Measurements from ENCODE around the gene HIPK2. TPM values are rescaled to one million over a fixed set of nuclear protein-coding genes. Genes with fewer than 3 reads are reported as not detected.
A peak's percentile ranks its signal among the peaks of the same experiment; 100 is the strongest.

The HIPK2 gene
- total RNA-seq, 2 donors from 2014 or later: 28.7 to 35.4 TPM

DNA sequence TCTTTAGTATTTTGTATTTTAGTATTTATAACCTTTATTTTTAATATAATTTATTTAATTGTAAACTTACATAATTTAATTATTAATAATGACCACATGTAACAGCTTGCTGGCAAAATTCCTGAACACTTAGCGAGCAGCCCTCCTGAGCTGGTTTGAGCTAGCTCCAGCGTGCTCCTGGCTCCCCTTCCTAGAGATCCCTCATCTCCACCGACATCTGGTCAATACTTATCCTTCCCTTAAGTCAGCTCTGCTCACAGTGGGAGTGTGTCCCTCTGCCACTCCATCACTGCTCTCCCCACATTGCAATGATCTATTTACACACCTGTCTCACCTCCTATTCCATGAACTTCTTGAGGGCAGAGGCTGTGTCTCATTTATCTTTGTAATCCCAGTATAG is 30.6 kb upstream of the HIPK2 start:
- Mint-ChIP-seq H3K4me3 (no peak overlapping the region), H3K27ac (no peak overlapping the region), H3K9me3 (peaks cover 2 to 5% of the 10 kb centered on the region in 2 donors), H3K36me3 (ENCODE audit: insufficient read depth in 2 of 2) (peaks cover 5 to 8% of the 10 kb centered on the region in 2 donors), H3K27me3 (ENCODE audit: low read depth) (no peaks in the 10 kb centered on the region), H3K4me1 (ENCODE audit: low read depth) (peaks cover 11% of the 10 kb centered on the region)
- no peak for ATAC-seq (replicated peaks in 1 of 2)
- no peak for DNase-seq

DNA sequence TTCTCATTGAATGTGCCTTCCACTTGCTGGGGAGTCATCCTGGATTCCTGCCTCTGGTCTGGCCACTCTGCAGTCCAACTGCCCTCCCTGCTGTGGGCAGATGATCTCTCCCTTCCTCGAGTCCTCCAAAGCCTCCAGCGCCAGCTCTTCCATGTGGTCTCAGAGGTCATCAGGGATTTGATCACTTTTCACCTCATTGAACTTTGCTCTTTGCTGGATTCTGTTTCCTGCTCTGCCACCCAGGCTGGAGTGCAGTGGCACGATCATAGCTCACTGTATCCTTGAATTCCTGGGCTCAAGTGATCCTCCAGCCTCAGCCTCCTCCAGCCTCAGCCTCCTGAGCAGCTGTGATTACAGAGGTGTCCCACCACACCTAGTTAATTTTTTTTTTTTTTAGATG is 29.2 kb upstream of the HIPK2 start:
- Mint-ChIP-seq H3K27ac (no peak overlapping the region), H3K4me1 (ENCODE audit: low read depth) (peaks cover 11% of the 10 kb centered on the region), H3K4me3 (no peak overlapping the region), H3K36me3 (ENCODE audit: insufficient read depth in 2 of 2) (peaks cover 12 to 17% of the 10 kb centered on the region in 2 donors), H3K27me3 (ENCODE audit: low read depth) (no peaks in the 10 kb centered on the region), H3K9me3 (peaks cover 4 to 14% of the 10 kb centered on the region in 2 donors)
- ATAC-seq (replicated peaks in 1 of 2): no peak
- no peak for DNase-seq

DNA sequence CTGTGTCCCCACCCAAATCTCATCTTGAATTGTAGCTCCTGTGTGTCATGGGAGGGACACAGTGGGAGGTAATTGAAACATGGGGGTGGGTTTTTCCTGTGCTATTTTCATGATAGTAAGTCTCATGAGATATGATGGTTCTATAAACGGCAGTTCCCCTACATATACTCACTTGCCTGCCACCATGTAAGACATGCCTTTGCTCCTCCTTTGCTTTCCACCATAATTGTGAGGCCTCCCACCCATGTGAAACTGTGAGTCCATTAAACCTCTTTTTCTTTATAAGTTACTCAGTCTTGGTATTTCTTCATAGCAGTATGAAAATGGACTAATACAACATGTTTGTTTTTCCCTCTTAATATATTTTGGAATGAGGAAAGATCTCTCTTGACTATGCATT is 26.8 kb upstream of the HIPK2 start:
- ATAC-seq (replicated peaks in 1 of 2): no peak
- peaks cover 7% of the 10 kb centered on the region for H3K27me3 Mint-ChIP-seq (ENCODE audit: low read depth)
- peaks cover 4 to 14% of the 10 kb centered on the region in 2 donors for H3K9me3 Mint-ChIP-seq
- H3K27ac Mint-ChIP-seq: no peak overlapping the region
- no peak for DNase-seq
- H3K36me3 Mint-ChIP-seq (ENCODE audit: insufficient read depth in 2 of 2): peaks cover 12 to 17% of the 10 kb centered on the region in 2 donors
- H3K4me3 Mint-ChIP-seq: no peak overlapping the region
- no peaks in the 10 kb centered on the region for H3K4me1 Mint-ChIP-seq (ENCODE audit: low read depth)

DNA sequence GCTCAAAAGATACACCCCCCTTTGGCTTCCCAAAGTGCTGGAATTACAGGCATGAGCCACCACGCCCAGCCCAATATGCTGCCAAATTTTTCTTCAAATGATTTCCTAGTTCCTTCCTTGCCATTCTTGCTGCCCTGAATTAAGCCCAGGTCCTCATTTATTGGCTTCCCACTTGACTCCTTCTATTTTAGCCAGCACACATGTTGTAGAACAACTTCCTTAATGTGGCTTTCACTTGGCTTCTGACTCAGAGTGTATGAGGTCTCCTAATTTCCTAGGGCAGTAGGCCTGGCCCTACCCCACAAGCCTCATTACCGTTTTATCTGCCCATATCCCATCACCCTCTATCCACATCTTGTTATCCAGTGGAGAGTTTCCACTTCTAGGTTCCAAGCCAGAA is 21.8 kb upstream of the HIPK2 start:
- no peak for ATAC-seq (replicated peaks in 1 of 2)
- peaks cover 13% of the 10 kb centered on the region for H3K4me1 Mint-ChIP-seq (ENCODE audit: low read depth)

DNA sequence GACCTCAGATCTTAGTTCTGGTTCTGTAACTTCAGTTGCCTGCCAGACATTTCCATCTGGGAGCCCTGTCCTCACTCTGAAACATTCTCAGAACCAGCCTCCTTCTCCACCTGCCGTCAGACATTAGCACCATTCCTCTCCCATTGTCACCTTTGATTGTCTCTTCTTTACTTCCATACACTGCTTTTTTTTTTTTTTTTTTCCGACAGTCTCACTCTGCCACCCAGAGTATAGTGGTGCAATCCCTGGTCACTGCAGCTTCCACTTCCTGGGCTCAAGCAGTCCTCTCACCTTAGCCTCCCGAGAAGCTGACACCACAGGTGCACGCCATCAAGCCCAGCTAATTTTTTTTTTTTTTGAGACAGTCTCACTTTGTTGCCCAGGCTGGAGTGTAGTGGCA is 21.1 kb upstream of the HIPK2 start:
- H3K36me3 Mint-ChIP-seq (ENCODE audit: insufficient read depth in 2 of 2): peaks cover 10 to 12% of the 10 kb centered on the region in 2 donors
- H3K9me3 Mint-ChIP-seq: peaks cover 5 to 12% of the 10 kb centered on the region in 2 donors
- peaks cover 9% of the 10 kb centered on the region for H3K27me3 Mint-ChIP-seq (ENCODE audit: low read depth)
- H3K4me1 Mint-ChIP-seq (ENCODE audit: low read depth): peaks cover 13% of the 10 kb centered on the region
- ATAC-seq (replicated peaks in 1 of 2): no peak
- no peak overlapping the region for H3K27ac Mint-ChIP-seq
- H3K4me3 Mint-ChIP-seq: no peak overlapping the region
- no peak for DNase-seq

More for the DNA sequence above, 21.8 kb upstream of the HIPK2 start:
- Mint-ChIP-seq H3K27ac (no peak overlapping the region), H3K9me3 (peaks cover 6 to 14% of the 10 kb centered on the region in 2 donors), H3K36me3 (ENCODE audit: insufficient read depth in 2 of 2) (peaks cover 13 to 17% of the 10 kb centered on the region in 2 donors), H3K4me3 (no peak overlapping the region), H3K27me3 (ENCODE audit: low read depth) (peaks cover 9% of the 10 kb centered on the region)
- DNase-seq: no peak

DNA sequence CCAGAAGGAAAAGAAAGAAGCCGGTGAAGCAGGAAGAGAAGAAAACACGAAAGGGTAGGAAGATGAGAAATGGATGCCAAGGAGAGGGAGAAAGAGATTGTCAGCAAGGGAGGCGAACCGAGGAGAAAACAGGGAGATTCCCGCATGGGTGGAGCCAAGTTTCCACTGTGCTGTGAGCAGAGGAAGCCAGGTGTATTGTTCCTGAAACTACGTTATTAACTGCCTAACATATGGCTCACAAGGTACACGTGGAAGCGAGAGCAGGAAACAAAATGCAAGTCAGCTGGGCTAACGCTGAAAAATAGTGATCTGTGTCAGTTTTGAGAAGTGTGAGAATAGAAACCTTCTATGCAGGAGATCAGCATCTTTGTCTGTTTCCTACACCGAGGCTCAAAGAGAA is 20.4 kb upstream of the HIPK2 start:
- peaks cover 9% of the 10 kb centered on the region for H3K27me3 Mint-ChIP-seq (ENCODE audit: low read depth)
- ATAC-seq (replicated peaks in 1 of 2) (no peak), DNase-seq (no peak)
- peaks cover 13% of the 10 kb centered on the region for H3K4me1 Mint-ChIP-seq (ENCODE audit: low read depth)
- H3K36me3 Mint-ChIP-seq (ENCODE audit: insufficient read depth in 2 of 2): peaks cover 10 to 12% of the 10 kb centered on the region in 2 donors
- H3K9me3 Mint-ChIP-seq: peaks cover 5 to 11% of the 10 kb centered on the region in 2 donors
- H3K4me3 Mint-ChIP-seq: peak overlapping the region in 1 of 2 donors; percentile 4
- no peak overlapping the region for H3K27ac Mint-ChIP-seq

DNA sequence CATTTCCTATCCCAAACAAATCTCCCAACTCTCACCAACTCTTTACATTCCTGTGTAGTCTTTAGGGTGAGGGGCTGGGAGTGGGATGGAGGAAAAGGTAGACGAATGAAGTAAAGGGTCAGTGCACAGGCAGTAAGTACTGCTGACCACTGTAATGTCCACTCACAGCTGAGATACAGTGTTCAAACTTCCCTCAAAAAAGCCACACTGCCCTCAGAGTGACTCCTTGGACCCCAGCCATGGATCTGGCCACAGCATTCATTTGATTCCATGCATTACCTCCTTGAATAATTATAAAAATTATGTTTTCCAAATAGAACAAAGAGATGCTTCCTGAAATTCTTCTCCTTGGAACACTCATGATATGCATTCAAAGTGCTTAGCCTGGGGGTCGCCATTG is 19.8 kb upstream of the HIPK2 start:
- Mint-ChIP-seq H3K4me3 (no peak overlapping the region), H3K36me3 (ENCODE audit: insufficient read depth in 2 of 2) (peaks cover 5% of the 10 kb centered on the region in 2 donors), H3K27ac (no peak overlapping the region), H3K27me3 (ENCODE audit: low read depth) (peaks cover 9% of the 10 kb centered on the region), H3K9me3 (peaks cover 2 to 5% of the 10 kb centered on the region in 2 donors), H3K4me1 (ENCODE audit: low read depth) (peaks cover 13% of the 10 kb centered on the region)
- no peak for DNase-seq
- no peak for ATAC-seq (replicated peaks in 1 of 2)

DNA sequence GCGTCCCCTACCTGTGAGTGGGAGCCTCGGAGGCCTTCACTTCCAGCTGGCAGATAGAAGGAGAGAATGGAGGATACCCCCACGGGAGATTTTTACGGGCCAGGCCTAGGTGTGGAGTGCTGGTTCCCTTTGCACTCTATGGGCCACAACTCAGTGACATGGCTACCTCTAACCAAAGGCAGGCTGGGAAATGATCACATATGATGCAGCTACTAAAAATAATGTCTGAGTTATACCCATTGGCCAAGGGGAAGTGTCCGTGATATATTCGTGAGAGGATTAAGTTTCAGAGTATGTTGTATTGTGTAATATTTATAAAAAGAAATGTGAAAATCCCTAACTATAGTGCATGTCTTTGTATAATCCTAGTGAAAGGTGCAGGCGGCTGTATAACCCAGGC is 13.5 kb upstream of the HIPK2 start:
- Mint-ChIP-seq H3K4me3 (no peak overlapping the region), H3K4me1 (ENCODE audit: low read depth) (no peaks in the 10 kb centered on the region), H3K9me3 (peaks cover 2 to 3% of the 10 kb centered on the region in 2 donors), H3K27ac (no peak overlapping the region), H3K36me3 (ENCODE audit: insufficient read depth in 2 of 2) (peaks cover 3% of the 10 kb centered on the region in 2 donors), H3K27me3 (ENCODE audit: low read depth) (no peaks in the 10 kb centered on the region)
- ATAC-seq (replicated peaks in 1 of 2) (no peak), DNase-seq (no peak)

DNA sequence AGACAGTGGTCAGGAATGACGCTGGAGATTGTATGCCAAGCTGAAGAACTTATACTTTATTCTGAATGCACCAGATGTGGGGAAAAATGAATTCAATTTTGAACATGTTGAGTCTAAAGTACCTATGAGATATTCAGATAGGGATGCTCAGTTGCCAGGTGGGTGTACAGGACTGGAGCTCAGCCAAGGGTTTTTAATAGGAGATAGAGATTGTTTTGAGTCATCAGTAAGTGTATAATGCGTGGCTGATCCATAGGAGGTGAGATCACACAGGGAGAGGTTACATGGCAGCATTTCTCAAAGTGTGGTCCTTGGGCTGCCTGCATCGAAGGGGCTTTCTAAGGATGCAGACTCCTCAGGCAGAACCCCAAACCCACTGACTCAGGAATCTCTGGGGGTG is 6.8 kb upstream of the HIPK2 start:
- ATAC-seq (replicated peaks in 1 of 2): no peak
- no peaks in the 10 kb centered on the region for H3K9me3 Mint-ChIP-seq
- no peaks in the 10 kb centered on the region for H3K4me1 Mint-ChIP-seq (ENCODE audit: low read depth)
- no peak overlapping the region for H3K4me3 Mint-ChIP-seq
- peaks cover 14% of the 10 kb centered on the region for H3K27me3 Mint-ChIP-seq (ENCODE audit: low read depth)
- DNase-seq: no peak
- H3K27ac Mint-ChIP-seq: no peak overlapping the region
- H3K36me3 Mint-ChIP-seq (ENCODE audit: insufficient read depth in 2 of 2): no peaks in the 10 kb centered on the region

DNA sequence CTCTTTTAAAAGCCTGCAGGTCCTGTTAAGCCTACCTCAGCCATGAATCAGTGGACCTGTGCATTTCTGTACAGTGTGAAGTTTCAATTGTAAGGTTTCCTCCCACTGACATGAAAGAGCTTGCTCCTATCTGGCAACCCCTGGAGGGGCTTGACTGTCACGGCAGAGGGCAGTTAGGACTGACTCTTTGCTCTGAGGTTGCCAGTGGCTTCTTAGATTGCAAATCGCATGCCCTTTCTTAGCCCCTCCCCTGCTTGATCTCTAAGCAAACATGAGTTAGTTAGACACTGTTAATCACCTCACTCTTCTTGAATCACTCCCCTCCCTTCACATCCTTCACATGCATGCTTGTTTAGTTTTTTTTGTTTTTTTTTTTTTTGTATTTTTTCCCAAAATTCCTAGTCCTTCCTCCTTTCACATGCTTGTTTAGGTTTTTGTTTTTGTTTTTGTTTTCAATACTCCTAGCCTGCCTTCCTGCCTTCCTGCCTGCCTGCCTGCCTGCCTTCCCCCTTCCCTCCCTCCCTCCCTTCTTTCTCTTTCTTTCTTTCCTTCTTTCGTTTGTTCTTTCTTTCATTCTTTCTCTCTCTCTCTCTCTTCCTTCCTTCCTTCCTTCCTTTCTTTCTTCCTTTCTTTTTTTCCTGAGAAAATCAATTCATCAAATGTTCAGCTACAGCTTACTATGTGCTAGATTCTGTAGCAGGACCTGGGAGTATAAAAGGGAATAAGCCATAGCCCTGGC is 6.0 kb upstream of the HIPK2 start:
- peaks cover 23% of the 10 kb centered on the region for H3K27me3 Mint-ChIP-seq (ENCODE audit: low read depth)

DNA sequence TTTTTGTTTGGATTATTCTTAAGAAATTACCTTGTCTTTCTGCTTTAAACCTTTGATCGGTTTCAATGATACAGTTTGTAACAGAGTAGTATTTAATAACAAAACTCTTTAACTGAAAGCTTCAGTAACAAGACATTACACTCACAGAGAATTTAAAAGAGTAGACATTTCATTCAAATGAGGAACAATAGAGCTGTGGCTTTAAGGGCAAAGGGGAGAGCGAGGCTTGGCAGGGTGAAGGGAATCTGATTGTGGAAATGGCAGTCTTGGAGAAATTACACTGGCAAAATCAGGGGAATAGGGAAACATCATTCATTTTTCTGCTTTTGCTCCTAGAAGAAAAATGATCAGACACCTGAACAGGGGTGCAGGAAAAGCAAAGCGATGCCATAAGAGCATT is 5.1 kb upstream of the HIPK2 start:
- H3K4me3 Mint-ChIP-seq: no peak overlapping the region

More for the DNA sequence above, 6.0 kb upstream of the HIPK2 start:
- H3K27ac Mint-ChIP-seq: no peak overlapping the region
- peak; percentile 51 to 59 for ATAC-seq (replicated peaks in 1 of 2)
- H3K4me1 Mint-ChIP-seq (ENCODE audit: low read depth): peaks cover 8% of the 10 kb centered on the region
- H3K36me3 Mint-ChIP-seq (ENCODE audit: insufficient read depth in 2 of 2): no peaks in the 10 kb centered on the region
- H3K4me3 Mint-ChIP-seq: no peak overlapping the region
- H3K9me3 Mint-ChIP-seq: no peaks in the 10 kb centered on the region
- no peak for DNase-seq

DNA sequence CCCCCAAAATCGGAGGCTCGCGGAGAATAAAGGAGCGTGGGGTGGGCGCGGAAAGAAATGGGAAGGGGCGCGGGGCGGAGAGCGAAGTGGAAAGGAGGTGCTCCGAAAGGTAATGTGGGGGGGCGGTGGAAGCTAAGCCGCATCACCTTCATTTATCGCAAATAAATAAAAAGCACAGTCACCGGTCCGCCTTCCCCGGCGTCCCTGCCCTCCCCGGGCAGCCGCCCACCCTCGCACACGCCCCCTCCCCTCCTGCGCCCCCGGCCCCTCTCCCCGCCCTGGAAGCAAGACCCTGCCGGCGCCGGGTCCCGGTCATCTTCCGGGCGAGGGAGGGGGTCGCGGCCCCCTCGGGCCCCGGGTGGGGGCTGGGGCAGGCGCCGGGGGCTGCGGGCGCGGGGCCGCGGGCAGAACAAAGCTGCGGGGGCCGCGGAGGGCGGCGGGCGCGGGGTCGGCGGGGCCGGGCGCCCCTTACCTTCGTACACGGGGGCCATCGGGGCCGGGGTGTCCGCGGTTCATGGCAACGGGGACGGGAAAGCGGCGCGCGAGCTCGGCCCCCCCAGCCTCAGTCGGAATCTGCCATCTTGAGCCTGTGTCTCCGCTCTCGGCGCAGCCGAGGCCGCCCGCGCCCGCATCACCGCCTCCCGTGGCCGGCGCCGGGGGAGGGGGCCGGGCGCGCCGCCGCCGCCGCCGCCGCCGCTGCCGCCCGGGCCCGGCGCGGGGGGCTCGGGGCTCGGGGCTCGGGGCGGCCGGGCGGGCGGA is 486 bp downstream of the HIPK2 start:
- Mint-ChIP-seq H3K9me3 (no peaks in the 10 kb centered on the region), H3K27ac (peak overlapping the region; percentile 96), H3K4me3 (peak overlapping the region; percentile 97 to 99), H3K4me1 (ENCODE audit: low read depth) (peaks cover 57% of the 10 kb centered on the region), H3K36me3 (ENCODE audit: insufficient read depth in 2 of 2) (peaks cover 5 to 7% of the 10 kb centered on the region in 2 donors), H3K27me3 (ENCODE audit: low read depth) (peaks cover 25% of the 10 kb centered on the region)
- DNase-seq: peak; percentile 52 to 55
- ATAC-seq (replicated peaks in 1 of 2): peak; percentile 31 to 34

More for the DNA sequence above, 5.1 kb upstream of the HIPK2 start:
- Mint-ChIP-seq H3K4me1 (ENCODE audit: low read depth) (peaks cover 15% of the 10 kb centered on the region), H3K27me3 (ENCODE audit: low read depth) (peaks cover 25% of the 10 kb centered on the region), H3K36me3 (ENCODE audit: insufficient read depth in 2 of 2) (peaks cover 0 to 2% of the 10 kb centered on the region in 2 donors), H3K27ac (no peak overlapping the region), H3K9me3 (no peaks in the 10 kb centered on the region)
- no peak for DNase-seq
- ATAC-seq (replicated peaks in 1 of 2): no peak

DNA sequence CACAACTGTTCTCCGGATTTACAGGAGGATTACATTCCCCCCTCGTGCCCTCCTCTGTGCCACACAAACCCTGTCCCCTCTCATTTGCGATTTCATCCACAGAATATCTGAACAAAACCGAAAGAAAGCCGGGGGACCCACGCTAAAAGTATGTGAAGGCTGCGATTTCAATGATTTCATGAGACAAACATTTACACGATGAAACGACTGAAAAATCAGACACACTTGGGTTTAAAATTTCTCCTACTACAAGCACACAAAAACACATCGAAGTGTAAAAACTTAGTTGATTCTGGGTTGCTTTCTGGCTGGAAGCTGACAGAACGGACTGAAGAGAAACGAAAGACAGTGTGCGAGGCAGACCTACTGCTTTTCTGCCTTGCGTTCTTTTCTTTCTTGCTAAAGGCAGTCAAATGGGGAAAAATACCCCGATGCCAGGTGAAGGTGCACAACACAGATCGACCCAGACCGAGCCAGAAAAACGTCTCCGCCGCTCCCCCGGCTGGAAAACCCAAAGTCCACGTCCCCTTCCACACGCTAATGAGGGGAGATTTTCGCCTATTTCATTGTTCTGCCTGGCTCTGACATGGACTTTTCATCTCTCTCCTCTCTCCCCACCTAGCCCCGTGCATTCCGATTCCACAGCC is 1.2 kb downstream of the HIPK2 start:
- Mint-ChIP-seq H3K36me3 (ENCODE audit: insufficient read depth in 2 of 2) (peaks cover 5 to 7% of the 10 kb centered on the region in 2 donors), H3K9me3 (no peaks in the 10 kb centered on the region), H3K4me1 (ENCODE audit: low read depth) (peaks cover 64% of the 10 kb centered on the region), H3K4me3 (peak overlapping the region; percentile 97 to 99), H3K27ac (peak overlapping the region; percentile 96), H3K27me3 (ENCODE audit: low read depth) (peaks cover 25% of the 10 kb centered on the region)
- DNase-seq (peak in 1 of 2 donors; percentile 29), ATAC-seq (replicated peaks in 1 of 2) (no peak)
